Prostate gland (tissue), 2 donors: Measurements from ENCODE around the gene WDR86.

Experiments used
- POLR2A ChIP-seq: fragments of 450-650 bp; IDR thresholded peaks from one replicate; pipeline ENCODE4 v1.6.1; 2016; ENCODE audit warnings: antibody characterized with exemption, mild to moderate bottlenecking
- TF ChIP-seq, protein P1 (sequence below), 4 experiments: fragments of 200-600 bp in 2 of 4; fragments of 450-650 bp in 2 of 4; sonication (generic) in 2 of 4; IDR thresholded peaks; 1 replicate in 3 of 4; 2 replicates in 1 of 4; pipeline ENCODE4 v1.5.1; 2016 to 2019; ENCODE audit warnings: antibody characterized with exemption in 4 of 4, mild to moderate bottlenecking in 2 of 4, moderate library complexity in 2 of 4

DNA sequence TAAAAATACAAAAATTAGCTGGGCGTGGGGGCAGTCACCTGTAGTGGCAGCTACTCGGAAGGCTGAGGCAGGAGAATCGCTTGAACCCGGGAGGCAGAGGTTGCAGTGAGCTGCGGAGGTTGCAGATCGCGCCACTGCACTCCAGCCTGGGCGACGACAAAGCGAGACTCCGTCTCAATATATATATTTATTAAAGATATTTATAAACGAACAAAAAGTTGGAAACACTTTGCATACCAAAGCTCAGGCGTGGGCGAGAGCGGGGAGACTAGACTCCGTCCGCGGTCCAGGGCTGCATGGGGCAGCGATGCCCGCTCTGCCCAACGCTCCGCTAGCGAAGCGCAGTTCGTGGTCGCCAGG, 38.0 kb upstream of the WDR86 start:
- TF ChIP-seq, protein P1, sequence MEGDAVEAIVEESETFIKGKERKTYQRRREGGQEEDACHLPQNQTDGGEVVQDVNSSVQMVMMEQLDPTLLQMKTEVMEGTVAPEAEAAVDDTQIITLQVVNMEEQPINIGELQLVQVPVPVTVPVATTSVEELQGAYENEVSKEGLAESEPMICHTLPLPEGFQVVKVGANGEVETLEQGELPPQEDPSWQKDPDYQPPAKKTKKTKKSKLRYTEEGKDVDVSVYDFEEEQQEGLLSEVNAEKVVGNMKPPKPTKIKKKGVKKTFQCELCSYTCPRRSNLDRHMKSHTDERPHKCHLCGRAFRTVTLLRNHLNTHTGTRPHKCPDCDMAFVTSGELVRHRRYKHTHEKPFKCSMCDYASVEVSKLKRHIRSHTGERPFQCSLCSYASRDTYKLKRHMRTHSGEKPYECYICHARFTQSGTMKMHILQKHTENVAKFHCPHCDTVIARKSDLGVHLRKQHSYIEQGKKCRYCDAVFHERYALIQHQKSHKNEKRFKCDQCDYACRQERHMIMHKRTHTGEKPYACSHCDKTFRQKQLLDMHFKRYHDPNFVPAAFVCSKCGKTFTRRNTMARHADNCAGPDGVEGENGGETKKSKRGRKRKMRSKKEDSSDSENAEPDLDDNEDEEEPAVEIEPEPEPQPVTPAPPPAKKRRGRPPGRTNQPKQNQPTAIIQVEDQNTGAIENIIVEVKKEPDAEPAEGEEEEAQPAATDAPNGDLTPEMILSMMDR (IDR thresholded peaks at IDR 0.05): no peak
- TF ChIP-seq POLR2A: no peak
